Stimulated activated CD4-positive, alpha-beta T cell treated with anti-CD3 and anti-CD28 coated beads, Interleukin-15, amount 100 ng/mL, for 1 hour (primary cell): ENCODE results near the gene RNLS.
"Not testable (repeated sequence)": the region's sequence is repeated elsewhere in the genome, so short reads cannot be mapped to it uniquely, and the experiment has no call there.

Experiments used
- DNase-seq, 2 donors: peaks; one replicate each; pipeline ENCODE4 v3.0.0-alpha.2; 2020; ENCODE audit warnings: low read depth in 1 of 2, low spot score in 1 of 2

RNLS gene

DNA sequence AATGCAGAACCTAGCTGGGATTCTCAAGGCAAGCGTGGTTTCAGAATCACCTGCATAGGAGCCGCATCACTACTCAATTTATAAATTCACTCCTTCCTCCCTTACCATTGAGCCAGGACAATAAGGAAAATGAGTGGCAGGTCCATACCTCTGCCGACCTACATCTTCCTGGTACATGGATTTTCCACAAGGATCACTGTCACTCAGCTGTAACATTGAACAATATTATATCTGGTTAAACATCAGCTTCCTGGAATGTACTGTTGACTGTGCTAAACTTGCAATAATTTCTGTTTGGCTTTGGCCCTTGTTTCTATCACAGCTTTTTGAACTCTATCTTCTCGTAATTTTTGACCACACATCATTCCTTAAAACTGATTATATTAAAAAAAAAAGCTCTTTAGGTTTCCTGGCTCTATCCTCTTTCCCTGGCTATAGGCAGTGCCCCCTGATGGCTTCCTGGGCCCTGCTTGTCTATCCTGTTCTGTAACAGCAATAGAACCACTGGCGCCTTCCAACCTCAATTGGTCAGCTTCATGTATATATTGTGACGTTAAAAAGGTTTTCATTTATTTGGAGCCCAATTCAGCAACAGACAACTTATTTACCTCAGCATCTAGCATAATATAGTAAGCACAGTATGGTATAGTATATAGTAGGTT, 59.2 kb downstream of the RNLS start:
- DNase-seq: no peak

DNA sequence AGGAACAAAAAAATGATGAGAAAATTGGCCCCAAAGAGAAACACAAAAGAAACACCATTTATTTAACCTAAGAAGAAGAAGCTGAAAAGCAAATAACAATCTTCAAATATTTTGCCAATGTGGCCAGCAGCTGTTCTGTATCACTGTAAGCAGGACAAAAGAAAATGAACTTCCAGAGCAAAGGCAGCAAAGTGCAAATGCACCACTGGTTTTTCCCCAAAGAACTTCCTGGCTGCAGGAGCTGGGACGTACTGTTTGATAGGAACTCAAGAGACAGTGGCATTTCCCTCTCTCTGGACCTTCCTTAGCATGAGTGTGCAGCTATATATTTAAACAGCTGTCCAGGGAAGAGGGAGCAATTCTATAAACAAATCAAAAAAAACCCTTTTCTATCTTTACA, 60.4 kb downstream of the RNLS start:
- no peak for DNase-seq

DNA sequence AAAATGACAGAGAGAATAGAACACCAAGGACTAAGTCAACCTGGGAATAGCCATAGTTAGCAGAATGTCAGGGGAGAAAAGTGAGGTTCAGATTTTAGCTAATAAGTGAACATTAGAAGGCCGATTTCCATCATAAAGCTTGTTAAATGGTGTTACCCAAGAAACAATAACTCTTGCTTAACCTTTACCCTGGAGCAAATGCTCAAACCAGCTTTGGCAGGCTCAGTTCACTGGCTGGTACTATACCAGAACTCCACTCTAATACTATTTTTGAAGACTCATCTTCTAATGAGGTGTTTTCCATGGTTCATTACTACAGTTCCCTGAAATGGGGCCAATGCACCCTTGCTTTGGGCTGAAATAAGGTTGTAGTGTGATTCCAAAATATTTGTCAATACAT, 61.3 kb downstream of the RNLS start:
- DNase-seq: no peak

DNA sequence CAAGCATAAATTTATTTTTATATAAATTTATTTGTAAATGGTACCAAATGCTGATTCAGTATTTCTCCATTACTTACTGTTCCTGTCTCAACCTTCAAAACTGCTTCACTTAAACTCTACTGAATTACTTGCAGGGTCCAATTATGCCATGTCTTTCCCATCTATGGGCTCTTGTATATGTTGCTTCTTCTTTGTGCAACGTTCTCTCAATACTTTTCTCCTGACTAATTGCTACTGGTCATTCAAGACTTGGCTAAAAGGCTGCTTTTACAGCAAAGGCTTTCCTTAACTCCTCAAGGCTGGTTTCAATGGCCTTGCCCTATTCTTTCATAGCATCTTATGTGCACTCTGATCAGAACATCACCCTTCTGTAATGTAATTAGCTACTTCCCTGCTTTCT, 67.9 kb downstream of the RNLS start:
- DNase-seq: no peak

DNA sequence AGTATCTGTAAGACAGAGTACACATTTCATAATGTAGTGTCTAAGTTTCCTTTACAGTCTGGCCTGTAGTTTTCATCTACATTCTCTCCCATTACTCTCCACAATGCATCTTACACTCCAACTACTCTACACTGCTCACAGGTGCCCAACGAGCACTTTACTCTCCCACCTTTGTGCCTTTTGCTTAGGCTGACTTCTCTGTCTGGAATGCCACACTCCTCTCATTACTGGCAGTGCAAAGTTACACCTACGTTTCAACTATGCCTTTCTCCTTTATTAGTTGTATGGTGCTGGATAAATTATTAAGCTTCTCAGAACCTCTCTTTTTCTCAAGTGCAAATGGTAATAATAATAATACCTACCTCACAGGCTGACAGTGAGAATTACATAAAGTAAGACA, 70.5 kb downstream of the RNLS start:
- no peak for DNase-seq

DNA sequence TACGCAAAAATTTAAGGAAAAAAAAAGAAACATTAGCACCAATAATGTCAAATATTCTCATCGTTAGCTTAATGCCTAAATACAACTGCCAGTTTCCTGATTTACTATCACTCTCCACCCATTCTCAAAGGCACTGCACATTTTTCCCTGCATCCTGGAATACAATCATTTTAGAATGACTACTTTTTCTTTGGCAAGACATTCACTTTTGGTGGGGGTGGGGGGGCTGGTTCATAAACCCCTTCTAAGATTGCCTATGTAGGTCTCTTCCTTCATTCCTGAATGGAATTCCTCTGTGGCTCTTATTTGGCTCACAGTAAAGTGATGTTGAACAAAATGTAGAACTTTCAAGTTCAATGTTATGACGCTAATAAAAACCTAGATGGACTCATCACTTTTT, 74.3 kb downstream of the RNLS start:
- DNase-seq: no peak

DNA sequence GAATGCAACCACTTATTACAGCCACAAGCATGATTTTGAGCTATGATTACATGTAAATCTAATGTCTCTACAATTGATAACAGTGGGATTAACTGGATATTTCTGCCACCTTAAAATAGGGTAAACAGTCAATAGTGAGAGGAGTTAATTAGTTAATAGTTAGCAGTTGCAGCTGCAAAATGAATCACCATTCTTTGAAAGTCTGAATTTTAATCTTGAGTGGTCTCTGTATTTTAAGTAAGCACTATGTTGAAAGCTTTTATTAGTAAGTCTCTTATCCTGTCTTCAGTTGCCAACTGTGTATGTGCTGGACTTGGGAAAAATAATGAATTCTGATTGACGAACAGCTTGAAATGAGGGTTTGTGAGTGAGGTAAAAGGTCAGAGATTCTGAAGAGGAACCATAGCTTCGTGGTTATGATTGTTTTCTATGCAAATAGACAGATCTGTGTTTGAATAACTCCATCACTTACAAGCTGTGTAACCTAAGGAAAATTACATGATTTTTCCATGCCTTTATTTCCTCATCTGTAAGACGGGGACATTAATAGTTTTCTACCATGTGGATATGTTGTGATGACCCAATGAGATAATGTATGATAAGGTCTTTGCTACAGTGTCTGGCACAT, 75.2 kb downstream of the RNLS start:
- no peak for DNase-seq

DNA sequence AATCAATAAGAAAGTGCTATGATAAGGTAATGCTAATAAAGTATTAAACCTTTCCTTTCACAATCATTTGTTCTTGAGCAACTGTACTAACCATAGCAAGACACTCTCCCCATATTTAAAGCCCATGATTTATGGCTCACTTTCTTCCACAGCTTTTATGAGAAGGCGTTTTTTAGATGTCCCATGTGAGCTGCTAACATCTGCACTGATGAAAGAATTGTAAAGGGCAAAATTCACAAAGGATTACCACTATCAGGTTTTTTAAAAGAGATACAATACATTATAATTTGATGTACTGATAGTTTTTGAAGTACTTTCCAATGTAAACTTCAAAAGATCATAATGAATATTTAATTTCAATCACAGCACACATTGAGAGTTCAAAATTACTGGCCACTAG, 75.7 kb downstream of the RNLS start:
- no peak for DNase-seq

DNA sequence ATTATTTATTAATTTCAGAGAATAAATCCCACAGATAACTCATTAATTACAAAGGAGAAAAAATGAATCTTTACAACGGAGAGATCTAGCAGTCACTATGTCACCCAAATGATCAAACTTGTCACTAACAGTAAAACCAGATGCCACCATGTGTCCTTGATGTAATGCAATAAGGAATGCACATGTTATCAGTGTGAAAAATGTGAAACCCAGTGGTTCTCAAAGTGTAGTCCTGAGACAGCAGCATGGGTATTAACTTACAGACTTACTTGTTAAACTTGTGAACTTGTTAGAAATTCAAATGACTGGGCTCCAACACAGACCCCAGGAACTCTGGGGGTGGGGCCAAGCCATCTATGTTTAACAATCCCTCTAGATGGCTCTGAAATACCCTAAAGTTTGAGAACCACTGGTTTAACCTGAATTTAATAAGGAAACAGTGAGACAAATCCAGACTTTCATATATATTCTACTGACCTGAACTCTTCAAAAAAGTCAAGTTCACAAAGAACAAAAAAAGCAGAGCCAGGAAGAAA, 77.4 kb downstream of the RNLS start:
- DNase-seq: no peak

DNA sequence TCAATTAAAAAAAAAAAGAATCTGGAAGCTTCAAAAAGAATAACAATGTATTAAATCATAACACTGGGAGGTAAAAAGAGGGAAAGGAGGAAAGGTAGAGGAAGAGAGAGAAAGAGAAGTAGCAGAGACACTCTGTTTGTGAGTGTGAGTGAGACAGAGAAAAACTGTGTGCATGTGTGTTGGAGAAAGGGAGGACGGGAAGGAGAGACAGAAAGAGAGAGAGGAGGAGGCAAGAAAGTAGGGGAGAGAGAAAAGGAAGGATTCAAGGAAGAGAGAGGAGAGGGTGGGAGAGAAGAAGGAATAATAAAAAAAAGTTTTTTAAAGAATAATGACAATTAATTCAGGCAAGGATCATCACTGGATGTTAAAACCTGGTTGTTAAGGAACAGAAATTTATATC, 77.9 kb downstream of the RNLS start:
- DNase-seq: no peak

DNA sequence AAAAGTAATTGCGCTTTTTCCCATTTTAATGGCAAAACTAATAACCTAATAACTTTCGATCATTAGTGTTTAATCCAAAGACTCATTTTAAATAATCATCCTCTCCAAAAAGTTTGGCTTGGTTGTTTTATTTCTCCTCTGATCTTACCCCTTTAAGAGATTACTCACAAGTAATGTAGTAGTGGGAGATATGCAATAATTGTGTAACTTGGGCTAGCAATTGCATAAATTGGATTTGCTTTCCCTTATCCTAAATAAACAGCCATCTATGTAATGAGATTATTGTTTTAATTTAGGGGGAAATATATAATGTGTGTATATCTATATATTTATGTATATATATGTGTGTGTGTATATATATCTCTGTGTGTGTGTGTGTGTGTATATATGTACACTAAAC, 82.5 kb downstream of the RNLS start:
- no peak for DNase-seq

DNA sequence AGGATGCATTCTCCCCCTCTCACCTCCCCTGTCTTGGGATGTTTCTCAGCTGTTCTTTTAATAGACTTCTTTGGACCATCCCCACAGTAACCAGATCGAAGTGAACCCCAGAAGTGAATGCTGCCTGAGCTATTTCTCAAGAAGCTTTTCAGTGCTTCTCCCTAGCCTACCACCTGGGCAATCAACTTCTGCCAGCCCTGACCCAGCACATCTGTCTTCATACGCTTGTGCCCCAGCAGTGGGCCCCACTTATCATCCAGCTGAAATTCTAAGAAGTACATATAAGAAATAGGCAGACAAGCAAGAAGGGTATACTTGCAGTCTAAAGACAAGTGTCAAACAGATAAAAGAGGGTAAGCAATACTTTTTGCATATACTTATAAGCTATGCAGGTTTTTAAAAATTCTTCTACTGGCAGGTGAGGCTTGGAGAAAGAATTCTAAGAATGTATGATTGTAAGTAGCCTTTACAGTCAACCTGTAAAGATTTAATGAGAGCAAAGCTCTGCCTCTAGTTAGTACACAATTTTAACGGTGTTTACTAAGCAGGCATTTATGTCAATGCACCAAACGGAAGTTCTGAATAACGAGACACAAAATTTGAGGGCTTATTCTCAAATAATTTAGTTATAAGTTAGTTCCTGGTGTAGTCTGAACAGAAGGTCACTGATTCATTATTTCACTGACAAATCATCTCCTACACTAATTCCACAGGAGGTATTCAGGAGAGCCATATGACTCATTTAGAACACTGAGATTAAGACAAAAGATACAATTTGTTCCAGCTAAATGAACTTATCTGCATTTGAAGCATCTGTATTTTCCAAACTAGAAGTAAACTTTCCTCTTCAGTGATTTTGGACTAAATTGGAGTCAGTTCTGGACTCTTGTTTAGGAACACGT, 83.3 kb downstream of the RNLS start:
- no peak for DNase-seq

DNA sequence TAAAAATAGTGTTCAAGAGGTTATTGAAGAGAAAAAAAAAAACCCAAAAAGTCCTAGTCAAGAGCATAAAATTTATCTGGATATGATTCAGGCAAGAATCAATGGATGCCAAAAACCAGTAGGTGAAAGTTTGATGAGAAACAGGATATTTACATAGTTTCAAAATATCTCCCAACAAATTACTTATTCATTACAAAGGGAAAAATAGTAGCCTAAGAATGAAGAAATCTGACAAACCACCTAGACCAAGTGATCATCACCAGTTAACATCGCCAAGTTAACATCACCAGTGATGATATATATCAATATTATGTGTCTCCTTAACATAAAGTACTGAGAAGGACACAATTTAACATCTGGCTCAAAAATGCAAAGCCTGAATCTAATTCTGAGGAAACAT, 85.2 kb downstream of the RNLS start:
- no peak for DNase-seq

DNA sequence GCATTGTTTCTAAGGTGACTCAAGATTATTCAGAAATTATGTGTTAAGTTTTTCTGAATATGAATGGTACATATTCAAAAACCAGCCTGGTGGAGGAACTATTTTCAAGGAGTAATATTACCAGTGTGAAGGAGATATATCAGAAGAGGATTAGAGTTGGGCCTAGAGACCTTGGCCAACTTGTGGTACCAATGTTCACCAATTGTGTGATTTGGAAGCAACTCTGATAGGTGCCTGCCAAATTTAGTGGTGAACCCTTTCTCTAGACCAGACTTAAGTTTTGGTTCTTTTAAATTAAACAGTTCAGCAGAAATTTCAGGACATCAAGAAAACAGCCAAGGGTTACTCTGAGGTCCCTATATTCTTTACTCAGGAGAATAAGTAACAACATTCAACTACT, 88.6 kb downstream of the RNLS start:
- no peak for DNase-seq

DNA sequence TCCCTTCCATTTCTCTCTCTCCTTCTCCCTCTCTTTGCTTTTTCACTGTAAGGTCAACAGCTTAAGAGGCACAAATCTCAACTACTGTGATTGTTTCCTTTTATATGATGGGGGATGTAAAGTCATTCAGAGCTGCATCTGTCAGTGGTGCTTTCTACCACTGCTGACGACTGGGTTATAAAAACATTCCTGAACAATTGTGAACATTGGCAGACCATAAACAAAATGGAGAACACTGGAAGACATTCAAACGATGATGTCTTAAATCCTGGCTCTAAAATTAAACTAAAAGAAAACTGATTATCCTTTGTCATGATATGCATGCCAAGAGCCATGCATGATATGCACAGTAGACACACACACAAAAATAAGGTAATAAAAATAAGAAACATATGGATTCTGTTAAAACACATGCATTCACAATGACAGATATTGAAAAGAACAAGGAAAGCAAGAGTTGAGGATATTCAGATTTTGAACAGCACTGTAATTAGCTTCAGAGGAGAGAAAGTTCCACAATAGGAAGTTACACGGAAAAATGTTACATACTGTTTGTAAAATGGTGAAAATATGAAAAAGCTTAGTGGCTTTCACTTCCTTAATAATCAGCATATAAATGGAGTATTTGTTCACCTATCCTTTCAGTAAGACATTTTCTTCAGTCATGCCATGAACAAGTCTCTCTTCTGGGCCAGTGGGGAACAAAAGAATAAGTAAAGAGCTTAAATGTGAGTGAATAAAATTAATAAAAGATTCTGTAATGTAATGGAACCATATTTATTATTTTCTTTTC, 89.2 kb downstream of the RNLS start:
- no peak for DNase-seq

DNA sequence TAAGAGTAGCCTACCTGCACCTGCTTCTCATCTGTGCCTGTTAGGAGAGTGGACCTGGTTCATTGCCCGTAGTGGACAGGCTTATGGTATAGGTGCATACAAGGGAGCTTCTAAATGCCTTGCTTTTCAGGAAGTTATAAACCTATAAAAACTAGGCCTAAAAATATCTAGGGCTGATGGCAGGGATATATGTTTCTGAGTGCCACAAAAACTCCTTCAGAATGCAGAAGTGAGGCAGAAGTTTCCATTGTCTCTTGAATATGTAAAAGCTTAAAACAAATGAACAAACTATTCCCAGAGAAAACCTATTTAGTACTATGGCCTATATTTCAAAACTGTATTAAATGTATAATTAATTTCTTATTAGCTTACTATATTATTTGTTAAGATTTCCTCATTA, 91.8 kb downstream of the RNLS start:
- DNase-seq: no peak

DNA sequence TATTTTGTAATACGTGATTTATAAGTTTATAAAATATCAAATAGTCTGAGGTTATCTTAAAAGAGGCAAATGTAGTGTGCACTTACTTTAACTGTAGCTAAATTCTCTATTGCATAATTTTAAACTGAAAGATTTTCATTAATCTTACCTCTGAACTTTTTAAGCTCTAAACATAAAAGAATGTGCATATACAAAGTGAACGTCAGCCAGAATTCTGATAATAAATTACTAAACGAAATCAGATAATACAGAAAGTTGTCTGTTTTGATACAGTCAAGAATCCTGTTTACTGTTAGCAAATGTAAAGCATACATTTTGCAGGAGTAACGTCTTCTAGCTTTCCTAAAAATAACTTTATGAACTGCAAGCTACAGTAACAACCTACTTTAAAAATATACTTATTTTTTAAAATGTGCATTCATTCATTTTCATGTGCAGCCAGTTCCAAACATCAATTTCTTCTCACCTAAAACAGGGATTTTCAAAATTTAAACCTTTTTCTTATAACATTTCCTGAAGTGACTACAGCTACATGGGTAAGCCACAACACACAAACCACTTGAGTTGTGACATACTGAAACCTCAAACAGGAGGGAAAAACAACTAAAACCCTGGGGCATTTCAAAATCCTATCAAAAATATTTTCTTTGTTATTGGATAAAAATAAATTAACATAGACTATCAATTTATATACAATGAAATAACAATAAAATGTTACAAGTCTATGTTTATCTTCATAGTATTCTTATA, 92.7 kb downstream of the RNLS start:
- DNase-seq: no peak

DNA sequence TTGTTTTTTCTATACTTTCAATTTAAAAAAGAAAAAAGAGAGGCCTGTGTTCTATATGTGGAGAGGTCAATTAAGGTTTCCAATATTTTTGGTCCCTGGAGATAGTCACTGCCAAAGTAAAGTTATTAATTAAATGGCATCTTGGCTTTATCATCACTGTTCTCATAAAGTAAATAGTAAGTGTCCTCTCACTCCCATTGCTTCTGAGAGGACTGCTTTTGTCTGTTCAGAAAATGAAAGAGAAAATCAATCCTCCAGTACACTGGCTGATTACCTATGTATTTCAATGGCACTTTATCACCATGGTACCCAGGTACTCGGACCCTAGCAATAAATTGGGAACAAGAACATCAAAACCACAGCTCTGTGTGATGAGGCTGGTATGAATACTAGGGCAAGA, 94.0 kb downstream of the RNLS start:
- no peak for DNase-seq

DNA sequence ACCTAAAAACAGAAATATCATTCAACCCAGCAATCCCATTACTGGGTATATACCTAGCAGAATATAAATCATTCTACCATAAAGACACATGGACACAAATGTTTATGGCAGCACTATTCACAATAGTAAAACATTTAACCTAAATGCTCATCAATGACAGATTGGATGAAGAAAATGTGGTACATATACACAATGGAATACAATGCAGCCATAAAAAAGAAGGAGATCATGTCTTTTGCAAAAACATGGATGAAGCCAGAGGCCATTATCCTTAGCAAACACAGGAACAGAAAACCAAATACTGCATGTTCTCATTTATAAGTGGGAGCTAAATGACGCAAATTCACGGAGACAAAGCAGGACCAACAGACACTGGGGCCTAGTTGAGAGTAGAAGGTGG, 96.3 kb downstream of the RNLS start:
- DNase-seq: not testable (repeated sequence)

DNA sequence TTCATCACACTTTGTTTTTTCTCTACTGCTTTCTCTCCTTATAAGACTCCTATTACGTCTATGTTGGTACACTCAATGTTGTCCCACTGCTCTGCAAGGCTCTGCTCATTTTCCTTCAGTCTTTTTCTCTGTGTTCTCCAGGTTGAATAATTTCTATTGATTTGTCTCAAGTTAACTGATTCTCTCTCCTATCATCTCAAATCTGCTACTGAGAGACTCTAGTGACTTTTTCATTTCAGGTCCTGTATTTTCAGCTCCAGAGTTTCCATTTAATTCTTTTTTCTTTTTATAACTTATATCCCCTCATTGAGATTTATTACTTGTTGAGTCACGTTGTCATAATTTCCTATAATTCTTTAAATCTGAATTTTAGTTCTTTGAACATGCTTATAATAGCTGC, 100.9 kb downstream of the RNLS start:
- no peak for DNase-seq

DNA sequence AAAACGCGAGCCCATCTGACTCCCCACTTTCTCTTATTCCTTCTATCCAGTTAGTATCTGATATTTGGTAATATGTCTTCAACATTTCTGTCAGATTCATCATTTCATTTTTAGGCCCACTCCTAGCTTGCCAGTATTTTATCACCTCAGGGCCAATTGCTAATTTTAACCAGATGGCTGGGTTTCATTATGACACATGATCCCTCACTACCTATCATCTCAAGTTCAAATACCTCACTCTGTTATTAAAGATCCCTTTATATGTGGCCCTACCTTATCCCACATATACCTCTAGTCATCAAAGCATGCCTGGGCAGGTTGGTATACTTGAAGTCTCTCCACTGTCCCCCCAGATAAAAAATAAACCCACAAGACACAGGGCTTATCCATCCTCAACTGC, 104.9 kb downstream of the RNLS start:
- no peak for DNase-seq
